HepG2 (cell line): ENCODE results near the gene TRIM67. TPM values are rescaled to one million over a fixed set of nuclear protein-coding genes. Genes with fewer than 3 reads are reported as not detected.
A peak's percentile ranks its signal among the peaks of the same experiment; 100 is the strongest.

ENCODE experiments used
- ADNP ChIP-seq: sonication (generic); formaldehyde crosslinking; IDR thresholded peaks from 2 replicates; pipeline ENCODE4 v1.4.0; 2020; ENCODE audit warnings: missing genetic modification reagents
- EHMT2 ChIP-seq: fragments of 200-600 bp; sonication (generic); IDR thresholded peaks from 2 replicates; pipeline ENCODE4 v1.7.0; 2017; ENCODE audit warnings: antibody characterized with exemption, low read depth, low read length, borderline replicate concordance
- HNF4A ChIP-seq: sonication (generic); formaldehyde crosslinking; IDR thresholded peaks from 2 replicates; pipeline ENCODE4 v1.4.0; 2020; ENCODE audit warnings: missing genetic modification reagents
- NR2C2 ChIP-seq: sonication (generic); formaldehyde crosslinking; IDR thresholded peaks from 2 replicates; pipeline ENCODE4 v1.4.0; 2020; ENCODE audit warnings: missing genetic modification reagents, mild to moderate bottlenecking, moderate library complexity, borderline replicate concordance
- POLR2G ChIP-seq: fragments of 200-400 bp; formaldehyde crosslinking; IDR thresholded peaks from 2 replicates; pipeline ENCODE4 v1.6.1; 2018; ENCODE audit warnings: mild to moderate bottlenecking, low read depth, low read length, moderate library complexity
- SIX4 ChIP-seq: sonication (generic); formaldehyde crosslinking; IDR thresholded peaks from 2 replicates; pipeline ENCODE4 v1.4.0; 2020; ENCODE audit warnings: missing genetic modification reagents
- SMAD1 ChIP-seq: sonication (generic); formaldehyde crosslinking; IDR thresholded peaks from 2 replicates; pipeline ENCODE4 v1.4.0; 2020; ENCODE audit warnings: missing genetic modification reagents, low read depth, mild to moderate bottlenecking, borderline replicate concordance
- SOX6 ChIP-seq, 2 experiments: fragments of 450-650 bp in 1 of 2; sonication (generic) in 1 of 2; formaldehyde crosslinking in 1 of 2; IDR thresholded peaks; 2 replicates each; pipeline versions ENCODE4 v1.4.0 to v1.6.1; 2017 to 2020; ENCODE audit warnings: antibody characterized with exemption in 1 of 2, mild to moderate bottlenecking in 1 of 2, missing genetic modification reagents in 1 of 2
- TBX3 ChIP-seq: fragments of 450-650 bp; IDR thresholded peaks from 2 replicates; pipeline ENCODE4 v1.6.1; 2017; ENCODE audit warnings: antibody characterized with exemption, mild to moderate bottlenecking, inconsistent platforms, borderline replicate concordance
- ZBTB7B ChIP-seq: sonication (generic); formaldehyde crosslinking; IDR thresholded peaks from 2 replicates; pipeline ENCODE4 v1.4.0; 2020; ENCODE audit warnings: missing genetic modification reagents
- ZMAT3 ChIP-seq: sonication (generic); formaldehyde crosslinking; conservative IDR thresholded peaks from 2 replicates; pipeline ENCODE4 v1.7.0; 2021; ENCODE audit warnings: missing genetic modification reagents
- ZNF282 ChIP-seq: fragments of 450-650 bp; IDR thresholded peaks from 2 replicates; pipeline ENCODE4 v1.6.1; 2018; ENCODE audit not compliant: partially characterized antibody
- ZNF343 ChIP-seq: sonication (generic); formaldehyde crosslinking; IDR thresholded peaks from 2 replicates; pipeline ENCODE4 v1.4.0; 2020; ENCODE audit warnings: mild to moderate bottlenecking, missing genetic modification reagents
- ZSCAN29 ChIP-seq: sonication (generic); formaldehyde crosslinking; conservative IDR thresholded peaks from 2 replicates; pipeline ENCODE4 v1.4.0; 2020; ENCODE audit warnings: mild to moderate bottlenecking, missing genetic modification reagents
- polyA plus RNA-seq, 8 experiments: library from polyadenylated mRNA; depleted of rRNA in 3 of 8; stranded (reverse) in 7 of 8; unstranded in 1 of 8; fragments of >200 nt; fragmentation: Illumina TruSeq in 4 of 8; extraction: Trizol in 4 of 8; gene quantifications; 2 replicates each; pipeline versions ENCODE4 v1.2.1 to v1.2.3, GENCODE V29; 2011 to 2016; ENCODE audit warnings: low read depth in 4 of 8, missing spikeins in 1 of 8, mixed read lengths in 1 of 8; ENCODE audit not compliant: insufficient read depth in 1 of 8
- total RNA-seq, 5 experiments: library from RNA; depleted of rRNA; stranded (reverse); fragments of >200 nt; fragmentation: Illumina TruSeq; extraction: Trizol; gene quantifications; 2 replicates each; pipeline ENCODE4 v1.2.3, GENCODE V29; 2016; ENCODE audit warnings: low read depth in 1 of 5
- TF ChIP-seq, protein P1 (sequence below): sonication (generic); formaldehyde crosslinking; IDR thresholded peaks from 2 replicates; pipeline ENCODE4 v1.4.0; 2020; ENCODE audit warnings: mild to moderate bottlenecking, missing genetic modification reagents
- TF ChIP-seq, protein P2 (sequence below): sonication (generic); formaldehyde crosslinking; IDR thresholded peaks from 2 replicates; pipeline ENCODE4 v1.5.0; 2020; ENCODE audit warnings: missing genetic modification reagents
- TF ChIP-seq, protein P3 (sequence below), 2 experiments: IDR thresholded peaks; 2 replicates each; pipeline ENCODE4 v1.6.1; 2011 to 2012; ENCODE audit warnings: low read length in 2 of 2, borderline replicate concordance in 1 of 2, low read depth in 1 of 2, mild to moderate bottlenecking in 1 of 2, moderate library complexity in 1 of 2
- TF ChIP-seq, protein P4 (sequence below): sonication (generic); formaldehyde crosslinking; conservative IDR thresholded peaks from 2 replicates; pipeline ENCODE4 v1.4.0; 2020; ENCODE audit warnings: mild to moderate bottlenecking, missing genetic modification reagents, moderate library complexity

The TRIM67 gene
- total and polyA plus RNA-seq, 2 of the 13 experiments (the other 11 are each of a cell fraction or from before 2014, with no cell fraction given): not detected

DNA sequence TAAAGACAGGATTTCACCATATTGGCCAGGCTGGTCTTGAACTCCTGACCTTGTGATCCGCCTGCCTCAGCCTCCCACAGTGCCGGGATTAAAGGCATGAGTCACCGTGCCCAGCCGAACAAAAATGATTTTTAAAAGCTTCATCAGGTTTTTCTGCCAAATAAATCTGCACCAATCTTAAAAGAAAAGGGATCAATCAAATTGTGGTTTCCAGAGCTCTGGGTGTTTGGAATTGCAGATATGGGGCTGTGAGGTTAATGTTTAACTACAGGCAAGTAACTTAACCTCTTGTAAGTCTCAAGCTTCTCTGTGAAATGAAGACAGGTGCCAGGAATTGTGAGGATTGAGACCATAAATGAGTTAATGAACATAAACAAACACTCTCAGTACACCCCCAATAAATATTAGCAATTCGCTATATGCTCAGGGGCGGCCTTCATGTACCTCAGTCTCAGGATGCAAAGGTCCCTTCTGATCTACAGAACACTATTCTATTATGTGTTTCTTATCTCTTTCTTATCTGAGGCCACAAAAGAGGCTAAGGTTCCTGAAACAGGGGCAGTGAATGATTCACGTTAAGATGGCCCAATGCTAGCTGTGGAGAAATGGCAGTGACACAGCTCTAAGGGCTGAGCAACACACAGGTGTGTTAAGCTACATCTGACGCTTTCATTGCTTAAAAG lies 72.0 kb downstream of the TRIM67 start (continued):
- TF ChIP-seq ZNF282: no peak
- TF ChIP-seq, protein P1, sequence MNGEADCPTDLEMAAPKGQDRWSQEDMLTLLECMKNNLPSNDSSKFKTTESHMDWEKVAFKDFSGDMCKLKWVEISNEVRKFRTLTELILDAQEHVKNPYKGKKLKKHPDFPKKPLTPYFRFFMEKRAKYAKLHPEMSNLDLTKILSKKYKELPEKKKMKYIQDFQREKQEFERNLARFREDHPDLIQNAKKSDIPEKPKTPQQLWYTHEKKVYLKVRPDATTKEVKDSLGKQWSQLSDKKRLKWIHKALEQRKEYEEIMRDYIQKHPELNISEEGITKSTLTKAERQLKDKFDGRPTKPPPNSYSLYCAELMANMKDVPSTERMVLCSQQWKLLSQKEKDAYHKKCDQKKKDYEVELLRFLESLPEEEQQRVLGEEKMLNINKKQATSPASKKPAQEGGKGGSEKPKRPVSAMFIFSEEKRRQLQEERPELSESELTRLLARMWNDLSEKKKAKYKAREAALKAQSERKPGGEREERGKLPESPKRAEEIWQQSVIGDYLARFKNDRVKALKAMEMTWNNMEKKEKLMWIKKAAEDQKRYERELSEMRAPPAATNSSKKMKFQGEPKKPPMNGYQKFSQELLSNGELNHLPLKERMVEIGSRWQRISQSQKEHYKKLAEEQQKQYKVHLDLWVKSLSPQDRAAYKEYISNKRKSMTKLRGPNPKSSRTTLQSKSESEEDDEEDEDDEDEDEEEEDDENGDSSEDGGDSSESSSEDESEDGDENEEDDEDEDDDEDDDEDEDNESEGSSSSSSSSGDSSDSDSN (CRISPR knock-in tag): peak; percentile 27; the same call in 1 of the 2 replicates
- TF ChIP-seq SOX6 (IDR thresholded peaks at IDR 0.05): no peak
- TF ChIP-seq SOX6 (CRISPR knock-in tag; IDR thresholded peaks at IDR 0.05): peak; percentile 96
- TF ChIP-seq, protein P2, sequence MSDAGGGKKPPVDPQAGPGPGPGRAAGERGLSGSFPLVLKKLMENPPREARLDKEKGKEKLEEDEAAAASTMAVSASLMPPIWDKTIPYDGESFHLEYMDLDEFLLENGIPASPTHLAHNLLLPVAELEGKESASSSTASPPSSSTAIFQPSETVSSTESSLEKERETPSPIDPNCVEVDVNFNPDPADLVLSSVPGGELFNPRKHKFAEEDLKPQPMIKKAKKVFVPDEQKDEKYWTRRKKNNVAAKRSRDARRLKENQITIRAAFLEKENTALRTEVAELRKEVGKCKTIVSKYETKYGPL (CRISPR knock-in tag): no peak
- TF ChIP-seq, protein P3, sequence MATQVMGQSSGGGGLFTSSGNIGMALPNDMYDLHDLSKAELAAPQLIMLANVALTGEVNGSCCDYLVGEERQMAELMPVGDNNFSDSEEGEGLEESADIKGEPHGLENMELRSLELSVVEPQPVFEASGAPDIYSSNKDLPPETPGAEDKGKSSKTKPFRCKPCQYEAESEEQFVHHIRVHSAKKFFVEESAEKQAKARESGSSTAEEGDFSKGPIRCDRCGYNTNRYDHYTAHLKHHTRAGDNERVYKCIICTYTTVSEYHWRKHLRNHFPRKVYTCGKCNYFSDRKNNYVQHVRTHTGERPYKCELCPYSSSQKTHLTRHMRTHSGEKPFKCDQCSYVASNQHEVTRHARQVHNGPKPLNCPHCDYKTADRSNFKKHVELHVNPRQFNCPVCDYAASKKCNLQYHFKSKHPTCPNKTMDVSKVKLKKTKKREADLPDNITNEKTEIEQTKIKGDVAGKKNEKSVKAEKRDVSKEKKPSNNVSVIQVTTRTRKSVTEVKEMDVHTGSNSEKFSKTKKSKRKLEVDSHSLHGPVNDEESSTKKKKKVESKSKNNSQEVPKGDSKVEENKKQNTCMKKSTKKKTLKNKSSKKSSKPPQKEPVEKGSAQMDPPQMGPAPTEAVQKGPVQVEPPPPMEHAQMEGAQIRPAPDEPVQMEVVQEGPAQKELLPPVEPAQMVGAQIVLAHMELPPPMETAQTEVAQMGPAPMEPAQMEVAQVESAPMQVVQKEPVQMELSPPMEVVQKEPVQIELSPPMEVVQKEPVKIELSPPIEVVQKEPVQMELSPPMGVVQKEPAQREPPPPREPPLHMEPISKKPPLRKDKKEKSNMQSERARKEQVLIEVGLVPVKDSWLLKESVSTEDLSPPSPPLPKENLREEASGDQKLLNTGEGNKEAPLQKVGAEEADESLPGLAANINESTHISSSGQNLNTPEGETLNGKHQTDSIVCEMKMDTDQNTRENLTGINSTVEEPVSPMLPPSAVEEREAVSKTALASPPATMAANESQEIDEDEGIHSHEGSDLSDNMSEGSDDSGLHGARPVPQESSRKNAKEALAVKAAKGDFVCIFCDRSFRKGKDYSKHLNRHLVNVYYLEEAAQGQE (IDR thresholded peaks at IDR 0.05; ENCODE audit: borderline replicate concordance in 1 of 2, low read depth in 1 of 2, low read length in 2 of 2): no peak
- peak; percentile 55 for TF ChIP-seq SIX4 (CRISPR knock-in tag)
- TF ChIP-seq SMAD1 (CRISPR knock-in tag): no peak
- TF ChIP-seq ZSCAN29 (CRISPR knock-in tag): peak; percentile 51; the same call in 1 of the 2 replicates
- TF ChIP-seq, protein P4, sequence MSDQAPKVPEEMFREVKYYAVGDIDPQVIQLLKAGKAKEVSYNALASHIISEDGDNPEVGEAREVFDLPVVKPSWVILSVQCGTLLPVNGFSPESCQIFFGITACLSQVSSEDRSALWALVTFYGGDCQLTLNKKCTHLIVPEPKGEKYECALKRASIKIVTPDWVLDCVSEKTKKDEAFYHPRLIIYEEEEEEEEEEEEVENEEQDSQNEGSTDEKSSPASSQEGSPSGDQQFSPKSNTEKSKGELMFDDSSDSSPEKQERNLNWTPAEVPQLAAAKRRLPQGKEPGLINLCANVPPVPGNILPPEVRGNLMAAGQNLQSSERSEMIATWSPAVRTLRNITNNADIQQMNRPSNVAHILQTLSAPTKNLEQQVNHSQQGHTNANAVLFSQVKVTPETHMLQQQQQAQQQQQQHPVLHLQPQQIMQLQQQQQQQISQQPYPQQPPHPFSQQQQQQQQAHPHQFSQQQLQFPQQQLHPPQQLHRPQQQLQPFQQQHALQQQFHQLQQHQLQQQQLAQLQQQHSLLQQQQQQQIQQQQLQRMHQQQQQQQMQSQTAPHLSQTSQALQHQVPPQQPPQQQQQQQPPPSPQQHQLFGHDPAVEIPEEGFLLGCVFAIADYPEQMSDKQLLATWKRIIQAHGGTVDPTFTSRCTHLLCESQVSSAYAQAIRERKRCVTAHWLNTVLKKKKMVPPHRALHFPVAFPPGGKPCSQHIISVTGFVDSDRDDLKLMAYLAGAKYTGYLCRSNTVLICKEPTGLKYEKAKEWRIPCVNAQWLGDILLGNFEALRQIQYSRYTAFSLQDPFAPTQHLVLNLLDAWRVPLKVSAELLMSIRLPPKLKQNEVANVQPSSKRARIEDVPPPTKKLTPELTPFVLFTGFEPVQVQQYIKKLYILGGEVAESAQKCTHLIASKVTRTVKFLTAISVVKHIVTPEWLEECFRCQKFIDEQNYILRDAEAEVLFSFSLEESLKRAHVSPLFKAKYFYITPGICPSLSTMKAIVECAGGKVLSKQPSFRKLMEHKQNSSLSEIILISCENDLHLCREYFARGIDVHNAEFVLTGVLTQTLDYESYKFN (CRISPR knock-in tag): peak; percentile 97
- 0 out of 2 replicates have a peak, but pooled peaks have one; percentile 38 for TF ChIP-seq NR2C2 (CRISPR knock-in tag)
- TF ChIP-seq ZNF343 (CRISPR knock-in tag): no peak
- TF ChIP-seq TBX3: peak; percentile 51; the same call in 1 of the 2 replicates
- peak; percentile 84 for TF ChIP-seq POLR2G
- peak; percentile 68; the same call in 1 of the 2 replicates for TF ChIP-seq ZBTB7B (CRISPR knock-in tag)
- TF ChIP-seq ZMAT3: peak; percentile 52; the same call in 1 of the 2 replicates
- 0 out of 2 replicates have a peak, but pooled peaks have one; percentile 58 for TF ChIP-seq EHMT2
- peak; percentile 88; the same call in 1 of the 2 replicates for TF ChIP-seq ADNP (CRISPR knock-in tag)
- peak; percentile 91 for TF ChIP-seq HNF4A (CRISPR knock-in tag)
